AG09309 (cell line): ENCODE measurements around the gene NTM.

ENCODE experiments used
- DNase-seq: peaks from one replicate; pipeline ENCODE4 v3.0.0-alpha.2; 2010; ENCODE audit warnings: low read depth
- H3K4me3 ChIP-seq: 2 replicates; pipeline ENCODE4 v1.5.1; 2011; ENCODE audit warnings: mild to moderate bottlenecking, low read depth, low read length, moderate library complexity; ENCODE audit not compliant: control insufficient read depth
- TF ChIP-seq, protein P1 (sequence below): IDR thresholded peaks from 2 replicates; pipeline ENCODE4 v1.5.1; 2011; ENCODE audit warnings: mild to moderate bottlenecking, low read depth, low read length, inconsistent platforms; ENCODE audit not compliant: insufficient read depth, control insufficient read depth; ENCODE audit errors: missing control alignments

NTM gene

GRCh38 chr11:131754671-131755070 is 384.3 kb downstream of the NTM start:
- no peak for DNase-seq
- TF ChIP-seq, protein P1, sequence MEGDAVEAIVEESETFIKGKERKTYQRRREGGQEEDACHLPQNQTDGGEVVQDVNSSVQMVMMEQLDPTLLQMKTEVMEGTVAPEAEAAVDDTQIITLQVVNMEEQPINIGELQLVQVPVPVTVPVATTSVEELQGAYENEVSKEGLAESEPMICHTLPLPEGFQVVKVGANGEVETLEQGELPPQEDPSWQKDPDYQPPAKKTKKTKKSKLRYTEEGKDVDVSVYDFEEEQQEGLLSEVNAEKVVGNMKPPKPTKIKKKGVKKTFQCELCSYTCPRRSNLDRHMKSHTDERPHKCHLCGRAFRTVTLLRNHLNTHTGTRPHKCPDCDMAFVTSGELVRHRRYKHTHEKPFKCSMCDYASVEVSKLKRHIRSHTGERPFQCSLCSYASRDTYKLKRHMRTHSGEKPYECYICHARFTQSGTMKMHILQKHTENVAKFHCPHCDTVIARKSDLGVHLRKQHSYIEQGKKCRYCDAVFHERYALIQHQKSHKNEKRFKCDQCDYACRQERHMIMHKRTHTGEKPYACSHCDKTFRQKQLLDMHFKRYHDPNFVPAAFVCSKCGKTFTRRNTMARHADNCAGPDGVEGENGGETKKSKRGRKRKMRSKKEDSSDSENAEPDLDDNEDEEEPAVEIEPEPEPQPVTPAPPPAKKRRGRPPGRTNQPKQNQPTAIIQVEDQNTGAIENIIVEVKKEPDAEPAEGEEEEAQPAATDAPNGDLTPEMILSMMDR = no peak
- H3K4me3 ChIP-seq = no peak overlapping the region

GRCh38 chr11:131756479-131757110 is 386.2 kb downstream of the NTM start:
- no peak overlapping the region for H3K4me3 ChIP-seq
- TF ChIP-seq, protein P1 = no peak
- DNase-seq = peak; percentile 74

DNA sequence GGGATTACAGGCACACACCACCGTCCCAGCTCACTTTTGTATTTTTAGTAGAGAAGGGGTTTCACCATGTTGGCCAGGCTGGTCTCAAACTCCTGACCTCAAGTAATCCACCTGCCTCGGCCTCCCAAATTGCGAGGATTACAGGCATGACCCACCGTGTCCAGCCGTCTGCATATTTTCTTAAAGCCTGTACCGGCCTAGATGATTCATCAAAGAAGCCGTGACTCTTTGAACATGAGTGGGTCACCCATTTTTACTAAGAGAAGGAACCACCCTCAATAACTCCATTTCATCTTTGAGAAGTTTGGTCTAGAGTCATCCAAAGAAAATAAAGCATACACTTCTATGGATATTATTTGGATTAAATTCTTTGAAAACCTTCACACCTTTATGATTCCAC is 388.3 kb downstream of the NTM start:
- no peak overlapping the region for H3K4me3 ChIP-seq
- DNase-seq = no peak
- TF ChIP-seq, protein P1 = no peak

GRCh38 chr11:131759140-131759539 is 388.7 kb downstream of the NTM start:
- no peak overlapping the region for H3K4me3 ChIP-seq
- TF ChIP-seq, protein P1 = no peak
- DNase-seq = no peak

GRCh38 chr11:131760091-131761061 is 390.0 kb downstream of the NTM start:
- DNase-seq = peak; percentile 96
- peak overlapping the region; percentile 19 for H3K4me3 ChIP-seq
- TF ChIP-seq, protein P1 = peak; percentile 34

- H3K4me3 ChIP-seq = no peak overlapping the region
- DNase-seq = no peak
- TF ChIP-seq, protein P1 = no peak
These were observed 392.1 kb downstream of the NTM start for GRCh38 chr11:131762346-131763110.
